OCI-LY1 (cell line): Measurements from ENCODE around the gene PRUNE2.

Source experiments
- H2AFZ ChIP-seq: fragments of 200-600 bp; sonication (generic), shearing (Covaris generic); 2 replicates; pipeline ENCODE4 v1.6.0; 2014; ENCODE audit warnings: antibody characterized with exemption, mild to moderate bottlenecking, low read length
- H3F3A ChIP-seq: fragments of 200-600 bp; sonication (generic), shearing (Covaris generic); 2 replicates; pipeline ENCODE4 v1.6.0; 2014; ENCODE audit warnings: mild to moderate bottlenecking, antibody characterized with exemption, low read length, moderate library complexity; ENCODE audit not compliant: insufficient read depth
- H3K27ac ChIP-seq: fragments of 200-600 bp; sonication (generic); 2 replicates; pipeline ENCODE4 v1.5.1; 2014; ENCODE audit warnings: low read length, mixed run types, mild to moderate bottlenecking, low read depth; ENCODE audit not compliant: poor library complexity, severe bottlenecking
- H3K27me3 ChIP-seq: fragments of 200-600 bp; sonication (generic); 2 replicates; pipeline ENCODE4 v1.6.0; 2014; ENCODE audit warnings: antibody characterized with exemption, mild to moderate bottlenecking, low read length, moderate library complexity; ENCODE audit not compliant: insufficient read depth
- H3K36me3 ChIP-seq: fragments of 200-600 bp; sonication (generic); 2 replicates; pipeline ENCODE4 v1.6.1; 2014; ENCODE audit warnings: mild to moderate bottlenecking, antibody characterized with exemption, low read length, moderate library complexity, mixed read lengths; ENCODE audit not compliant: insufficient read depth
- H3K4me1 ChIP-seq: fragments of 200-600 bp; sonication (generic); 2 replicates; pipeline ENCODE4 v1.5.1; 2014; ENCODE audit warnings: mild to moderate bottlenecking, low read length, moderate library complexity; ENCODE audit not compliant: insufficient read depth, severe bottlenecking
- H3K4me2 ChIP-seq: fragments of 200-600 bp; sonication (generic), shearing (Covaris generic); 2 replicates; pipeline ENCODE4 v1.6.1; 2014; ENCODE audit warnings: low read length
- H3K4me3 ChIP-seq: fragments of 200-600 bp; sonication (generic); 2 replicates; pipeline ENCODE4 v1.5.1; 2014; ENCODE audit warnings: low read length, low read depth, mild to moderate bottlenecking, mixed read lengths; ENCODE audit not compliant: poor library complexity, severe bottlenecking
- H3K79me2 ChIP-seq: fragments of 200-600 bp; shearing (Covaris generic); 2 replicates; pipeline ENCODE4 v1.6.1; 2016; ENCODE audit warnings: mixed run types, low read length, mixed read lengths; ENCODE audit not compliant: insufficient read depth
- H3K9ac ChIP-seq: fragments of 200-600 bp; sonication (generic), shearing (Covaris generic); 2 replicates; pipeline ENCODE4 v1.6.1; 2014; ENCODE audit warnings: mild to moderate bottlenecking, low read length, mixed read lengths
- H3K9me2 ChIP-seq: fragments of 200-600 bp; sonication (generic), shearing (Covaris generic); 2 replicates; pipeline ENCODE4 v1.6.1; 2014; ENCODE audit warnings: low read depth, mild to moderate bottlenecking, low read length, mixed read lengths
- H3K9me3 ChIP-seq: fragments of 200-600 bp; shearing (Covaris generic); 2 replicates; pipeline ENCODE4 v1.6.1; 2014; ENCODE audit warnings: low read length, mixed read lengths
- H4K20me1 ChIP-seq: fragments of 200-600 bp; sonication (generic), shearing (Covaris generic); 2 replicates; pipeline ENCODE4 v1.6.0; 2016; ENCODE audit warnings: mild to moderate bottlenecking, low read length; ENCODE audit not compliant: insufficient read depth
- EZH2 ChIP-seq: fragments of 200-600 bp; sonication (generic), shearing (Covaris generic); IDR thresholded peaks from 2 replicates; pipeline ENCODE4 v1.8.0; 2017; ENCODE audit warnings: borderline replicate concordance, mixed run types, mild to moderate bottlenecking, antibody characterized with exemption, low read length, moderate library complexity, mixed read lengths
- TF ChIP-seq, protein P1 (sequence below): fragments of 200-600 bp; sonication (generic), shearing (Covaris generic); IDR thresholded peaks from 2 replicates; pipeline ENCODE4 v1.5.1; 2017; ENCODE audit warnings: mild to moderate bottlenecking, antibody characterized with exemption, low read length, moderate library complexity, mixed read lengths

Gene PRUNE2

DNA sequence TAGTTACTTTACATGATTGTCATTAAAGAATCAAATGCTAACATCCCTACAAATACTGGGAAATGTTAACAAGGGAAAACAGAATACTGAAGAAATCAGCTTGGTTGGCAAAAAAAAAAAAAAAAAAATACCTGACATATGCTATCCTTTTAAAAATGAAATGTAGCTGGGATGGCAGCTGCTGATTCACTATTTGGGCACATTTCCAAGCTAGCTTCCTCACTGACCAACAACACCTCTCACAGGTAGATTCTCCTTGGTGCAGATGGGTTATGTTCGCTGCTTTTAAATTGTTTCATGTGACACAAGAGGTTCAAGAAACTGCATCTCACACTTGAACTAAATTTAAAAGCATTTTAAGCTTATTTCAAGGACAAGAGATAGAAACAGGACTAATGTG lies 6.1 kb upstream of the PRUNE2 start:
- no peak overlapping the region for H3K4me3 ChIP-seq
- H3K9me2 ChIP-seq, result no peaks in the 10 kb centered on the region
- H3K27ac ChIP-seq, result no peak overlapping the region
- H3K79me2 ChIP-seq, result no peaks in the 10 kb centered on the region
- no peaks in the 10 kb centered on the region for H3F3A ChIP-seq
- no peaks in the 10 kb centered on the region for H3K9me3 ChIP-seq
- H3K9ac ChIP-seq, result no peak overlapping the region
- H3K36me3 ChIP-seq, result no peaks in the 10 kb centered on the region
- H3K27me3 ChIP-seq, result no peaks in the 10 kb centered on the region
- H4K20me1 ChIP-seq, result no peaks in the 10 kb centered on the region
- no peak for TF ChIP-seq EZH2
- TF ChIP-seq, protein P1, sequence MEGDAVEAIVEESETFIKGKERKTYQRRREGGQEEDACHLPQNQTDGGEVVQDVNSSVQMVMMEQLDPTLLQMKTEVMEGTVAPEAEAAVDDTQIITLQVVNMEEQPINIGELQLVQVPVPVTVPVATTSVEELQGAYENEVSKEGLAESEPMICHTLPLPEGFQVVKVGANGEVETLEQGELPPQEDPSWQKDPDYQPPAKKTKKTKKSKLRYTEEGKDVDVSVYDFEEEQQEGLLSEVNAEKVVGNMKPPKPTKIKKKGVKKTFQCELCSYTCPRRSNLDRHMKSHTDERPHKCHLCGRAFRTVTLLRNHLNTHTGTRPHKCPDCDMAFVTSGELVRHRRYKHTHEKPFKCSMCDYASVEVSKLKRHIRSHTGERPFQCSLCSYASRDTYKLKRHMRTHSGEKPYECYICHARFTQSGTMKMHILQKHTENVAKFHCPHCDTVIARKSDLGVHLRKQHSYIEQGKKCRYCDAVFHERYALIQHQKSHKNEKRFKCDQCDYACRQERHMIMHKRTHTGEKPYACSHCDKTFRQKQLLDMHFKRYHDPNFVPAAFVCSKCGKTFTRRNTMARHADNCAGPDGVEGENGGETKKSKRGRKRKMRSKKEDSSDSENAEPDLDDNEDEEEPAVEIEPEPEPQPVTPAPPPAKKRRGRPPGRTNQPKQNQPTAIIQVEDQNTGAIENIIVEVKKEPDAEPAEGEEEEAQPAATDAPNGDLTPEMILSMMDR, result no peak
- no peak overlapping the region for H2AFZ ChIP-seq
- no peak overlapping the region for H3K4me2 ChIP-seq
- no peaks in the 10 kb centered on the region for H3K4me1 ChIP-seq

DNA sequence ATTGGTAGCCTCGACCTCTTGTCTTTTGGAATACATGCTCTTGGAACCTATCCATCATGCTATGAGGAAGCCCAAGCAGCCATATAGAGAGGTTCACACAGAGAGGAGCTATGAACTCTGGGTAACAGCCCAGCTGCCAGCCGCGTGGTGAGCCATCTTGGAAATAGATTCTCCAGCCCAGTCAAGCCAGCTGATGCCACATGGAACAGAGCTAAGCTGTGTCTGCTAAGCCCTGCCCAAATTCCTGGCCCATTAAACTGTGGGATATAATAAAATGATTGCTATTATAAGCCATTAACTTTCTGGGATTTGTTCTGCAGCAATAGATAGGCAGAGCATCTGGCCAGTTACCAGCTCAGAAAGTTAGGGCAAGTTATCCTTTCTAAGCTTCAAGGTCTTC lies 4.9 kb upstream of the PRUNE2 start:
- H3K9ac ChIP-seq, result no peak overlapping the region
- H4K20me1 ChIP-seq, result no peaks in the 10 kb centered on the region
- no peaks in the 10 kb centered on the region for H3F3A ChIP-seq
- no peaks in the 10 kb centered on the region for H3K79me2 ChIP-seq
- no peak overlapping the region for H3K27ac ChIP-seq
- H3K9me3 ChIP-seq, result no peaks in the 10 kb centered on the region
- H3K36me3 ChIP-seq, result no peaks in the 10 kb centered on the region
- H2AFZ ChIP-seq, result no peak overlapping the region
- no peaks in the 10 kb centered on the region for H3K4me1 ChIP-seq
- no peak overlapping the region for H3K4me3 ChIP-seq
- no peak overlapping the region for H3K4me2 ChIP-seq
- TF ChIP-seq, protein P1, result no peak
- no peaks in the 10 kb centered on the region for H3K9me2 ChIP-seq
- no peaks in the 10 kb centered on the region for H3K27me3 ChIP-seq

DNA sequence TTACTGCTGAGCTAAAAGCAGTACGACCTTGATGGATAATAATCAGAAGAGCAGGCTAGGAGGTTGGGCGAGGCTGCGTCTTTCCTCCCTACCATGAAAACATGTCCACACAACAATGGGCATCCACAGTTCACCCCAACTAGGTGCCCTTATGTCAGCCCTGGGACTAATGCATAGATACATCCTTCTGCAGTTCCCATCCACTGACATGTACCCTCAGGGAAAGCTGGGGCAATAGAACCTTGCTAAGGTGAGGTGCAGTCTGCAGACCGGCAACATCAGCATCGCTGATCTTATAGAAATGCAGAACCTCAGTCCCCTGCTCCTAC lies 697 bp upstream of the PRUNE2 start:
- H3K4me1 ChIP-seq, result no peaks in the 10 kb centered on the region
- TF ChIP-seq, protein P1, result no peak
- TF ChIP-seq EZH2, result no peak
- no peaks in the 10 kb centered on the region for H3K9me3 ChIP-seq
- no peaks in the 10 kb centered on the region for H4K20me1 ChIP-seq
- no peak overlapping the region for H3K4me3 ChIP-seq
- 0 out of 2 replicates have a peak, but pooled peaks cover 4% of the 10 kb centered on the region for H3K27me3 ChIP-seq
- H3K36me3 ChIP-seq, result no peaks in the 10 kb centered on the region
- H3K9me2 ChIP-seq, result no peaks in the 10 kb centered on the region
- no peak overlapping the region for H3K9ac ChIP-seq
- H2AFZ ChIP-seq, result no peak overlapping the region
- no peaks in the 10 kb centered on the region for H3K79me2 ChIP-seq
- no peak overlapping the region for H3K27ac ChIP-seq
- H3F3A ChIP-seq, result no peaks in the 10 kb centered on the region
- no peak overlapping the region for H3K4me2 ChIP-seq
